GM18867 (cell line): ENCODE results near the gene UBE3C.

ENCODE experiments used
- ATAC-seq: cut with Tn5 transposase; IDR thresholded peaks from one replicate; pipeline ENCODE4 v1.9.1; 2021; ENCODE audit warnings: mild to moderate bottlenecking, moderate library complexity; ENCODE audit not compliant: unreplicated experiment

Gene UBE3C

DNA sequence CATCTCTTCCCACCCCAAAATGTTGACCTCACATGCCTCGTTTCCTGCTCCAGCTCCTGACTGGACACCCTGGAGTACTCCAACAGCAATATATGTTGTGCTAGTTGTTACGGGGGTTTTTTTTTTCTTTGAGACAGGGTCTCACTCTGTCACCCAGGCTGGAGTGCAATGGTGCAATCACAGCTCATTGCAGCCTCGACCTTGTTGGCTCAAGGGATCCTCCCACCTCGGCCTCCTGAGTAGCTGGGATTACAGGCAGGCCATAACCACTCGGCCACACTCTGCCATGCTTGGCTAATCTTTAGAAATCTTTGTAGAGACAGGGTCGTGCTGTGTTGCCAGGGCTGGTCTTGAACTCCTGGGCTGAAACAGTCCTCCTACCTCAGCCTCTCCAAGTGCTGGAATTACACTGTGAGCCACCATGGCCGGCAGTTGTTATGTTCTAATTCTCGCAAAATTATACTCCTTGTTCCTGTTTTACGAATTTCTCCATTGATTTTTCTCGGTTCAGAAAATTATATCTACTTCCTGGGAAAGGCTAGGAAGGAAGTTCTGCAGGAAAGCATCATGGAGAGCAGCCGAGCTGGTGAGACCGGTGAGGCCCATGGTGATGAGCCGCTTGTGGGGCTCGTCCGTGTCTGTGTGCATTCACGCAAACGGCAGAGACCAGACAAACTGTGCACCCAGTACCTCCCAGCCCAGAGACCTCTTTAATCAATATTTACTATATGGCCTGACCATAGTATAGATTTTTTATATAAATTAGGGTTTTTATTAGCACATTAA is 145.7 kb downstream of the UBE3C start:
- no peak for ATAC-seq

DNA sequence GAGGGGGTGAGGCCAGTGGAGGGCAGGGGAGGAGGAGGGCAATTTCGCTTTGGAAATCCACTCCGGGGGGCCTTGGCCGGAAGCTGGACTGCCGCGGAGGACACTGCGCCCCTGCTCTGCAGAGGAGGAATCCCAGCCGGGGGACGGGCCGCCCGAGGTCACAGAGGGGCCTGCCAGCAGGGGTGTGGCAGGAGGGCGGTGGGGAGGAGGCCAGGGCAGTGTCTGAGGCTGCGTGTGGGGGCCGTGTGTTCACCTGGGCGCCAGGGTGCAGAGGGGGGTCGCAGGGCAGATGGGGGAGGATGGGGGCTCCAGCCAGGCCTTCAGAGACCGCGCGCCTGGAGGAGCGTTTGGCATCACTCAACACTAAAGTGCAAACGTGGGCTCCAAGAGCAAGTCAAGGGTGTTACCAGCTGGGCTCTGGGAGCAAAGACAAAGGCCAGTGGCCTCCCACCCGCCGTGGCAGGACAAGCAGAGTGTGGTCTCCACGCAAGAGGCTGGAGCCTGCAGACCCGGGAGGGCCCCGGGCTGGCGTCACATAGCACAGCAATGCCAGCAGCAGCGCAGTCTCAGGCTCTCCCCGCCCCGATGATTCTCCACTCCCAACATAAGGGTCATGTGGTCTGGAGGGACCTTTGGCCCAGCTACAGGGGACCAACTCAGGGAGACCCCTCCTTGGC is 152.8 kb downstream of the UBE3C start:
- no peak for ATAC-seq

DNA sequence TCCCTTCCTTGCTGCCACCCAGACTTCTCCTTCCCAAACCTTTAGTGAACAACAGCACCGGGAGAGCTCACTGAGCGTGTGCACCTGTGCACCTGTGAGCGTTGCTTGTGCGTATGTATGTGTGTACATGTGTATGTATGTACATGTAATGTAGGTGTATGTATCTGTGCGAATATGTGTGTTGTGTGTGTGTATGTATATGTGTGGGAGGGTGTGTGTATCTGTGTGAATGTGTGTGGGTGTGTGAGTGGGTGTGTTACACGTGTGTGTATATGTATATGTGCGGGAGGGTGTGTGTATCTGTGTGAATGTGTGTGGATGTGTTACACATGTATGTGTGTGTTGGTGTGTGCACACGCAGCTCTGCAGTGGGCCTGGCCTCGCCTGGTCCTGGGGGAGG is 153.5 kb downstream of the UBE3C start:
- ATAC-seq = no peak

DNA sequence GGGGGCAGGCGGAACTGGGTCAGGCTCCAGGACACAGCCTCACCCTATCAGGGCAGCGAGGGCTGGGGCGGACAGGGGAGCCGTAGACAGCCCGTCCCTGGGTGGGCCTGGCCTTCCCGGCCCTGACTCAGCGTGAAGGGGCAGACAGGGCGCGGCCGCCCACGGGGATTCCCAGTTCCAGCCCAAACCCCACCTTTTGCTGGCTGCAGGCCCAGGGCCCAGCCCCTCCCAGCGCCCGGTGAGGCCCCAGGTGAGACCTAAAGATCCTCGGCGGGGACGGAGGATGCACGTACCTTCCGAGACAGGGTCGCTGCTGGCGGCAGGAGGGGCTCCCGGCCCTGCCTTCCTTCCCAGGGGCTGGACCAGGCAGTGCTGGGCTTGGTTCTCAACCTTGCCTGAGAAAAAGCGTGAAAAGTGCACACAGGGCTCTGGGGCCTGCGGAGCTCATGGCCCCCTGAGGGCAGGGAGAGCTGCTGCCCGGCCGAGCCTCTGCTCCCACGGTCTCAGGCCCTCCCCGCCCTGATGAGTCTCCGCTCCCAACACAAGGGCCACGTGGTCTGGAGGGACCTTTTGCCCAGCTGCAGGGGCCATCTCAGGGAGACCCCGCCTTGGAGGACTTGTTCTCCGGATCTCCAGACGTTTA is 154.2 kb downstream of the UBE3C start:
- ATAC-seq = no peak

DNA sequence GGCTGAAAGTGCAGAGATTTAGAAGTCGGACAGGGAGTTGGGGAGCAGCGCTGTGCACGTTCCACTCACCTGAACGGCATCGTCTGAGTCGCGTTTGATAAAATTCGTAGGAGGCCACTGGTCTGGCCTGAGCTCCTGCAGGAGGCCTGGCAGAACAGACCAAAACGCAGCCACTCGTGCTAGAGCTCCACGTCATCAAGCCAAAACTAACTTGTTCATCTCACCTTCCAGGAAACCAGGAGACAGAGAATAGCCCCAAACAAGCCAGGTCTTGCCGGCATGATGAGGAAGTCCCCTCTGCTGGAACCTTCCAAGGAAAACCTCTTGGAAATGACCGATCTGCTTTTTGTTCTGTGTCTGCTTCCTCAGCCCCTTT is 154.7 kb downstream of the UBE3C start:
- ATAC-seq = no peak

DNA sequence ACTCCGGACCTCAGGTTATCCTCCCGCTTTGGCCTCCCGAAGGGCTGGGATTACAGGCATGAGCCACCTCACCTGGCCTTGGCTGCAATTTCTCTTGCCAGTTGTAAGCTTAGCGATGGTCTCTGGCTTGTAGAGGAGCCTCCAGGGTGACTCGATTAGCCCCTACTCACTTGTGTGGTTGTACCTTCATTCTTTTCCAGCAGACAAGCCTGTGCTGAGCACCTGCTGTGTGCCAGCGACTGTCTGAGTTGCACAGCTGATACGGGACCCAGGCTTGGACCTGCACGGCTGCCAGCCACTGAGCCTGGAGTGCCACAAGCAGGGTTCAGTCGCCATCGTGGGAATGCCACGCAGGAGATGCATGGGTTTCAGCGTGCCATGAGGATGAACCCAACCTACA is 156.0 kb downstream of the UBE3C start:
- no peak for ATAC-seq

DNA sequence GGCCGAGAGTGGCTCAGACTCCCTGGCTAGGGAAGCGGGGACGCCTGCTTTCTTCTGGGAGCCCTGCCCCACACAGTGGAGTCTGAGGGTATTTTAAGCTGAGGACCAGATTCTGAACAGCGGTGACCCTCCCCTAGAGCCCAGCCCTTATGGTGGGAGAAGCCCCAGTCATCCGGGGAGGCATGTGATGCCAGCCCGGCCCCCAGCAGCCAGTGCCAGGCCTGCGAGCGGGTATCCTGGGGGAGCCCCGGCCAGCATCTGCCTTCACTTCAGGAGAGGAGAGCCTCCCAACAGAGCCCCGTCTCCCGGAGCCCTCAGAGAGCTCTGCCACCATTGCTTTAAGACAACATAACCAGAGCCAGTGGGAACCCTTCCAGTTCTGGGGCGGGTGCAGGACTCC is 156.6 kb downstream of the UBE3C start:
- ATAC-seq = no peak

DNA sequence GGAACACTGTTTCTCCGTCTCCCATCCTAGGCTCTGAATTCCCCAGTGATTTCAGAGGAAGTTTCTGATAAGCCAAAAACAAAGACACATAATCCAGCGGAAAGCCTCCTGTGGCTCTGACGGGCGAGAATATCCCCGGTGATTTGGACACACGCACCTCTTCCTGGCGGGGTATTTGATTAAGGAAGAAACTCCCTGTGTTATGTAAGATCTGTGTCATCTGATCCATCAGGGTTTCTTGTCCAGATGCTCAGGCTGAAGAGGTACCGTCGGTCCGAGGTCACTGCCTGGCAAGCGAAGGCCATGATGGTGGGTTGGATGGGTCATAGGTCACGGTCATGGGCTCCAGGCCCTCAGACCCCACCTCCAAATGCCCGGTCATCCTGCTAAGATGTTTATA is 158.5 kb downstream of the UBE3C start:
- ATAC-seq = no peak

DNA sequence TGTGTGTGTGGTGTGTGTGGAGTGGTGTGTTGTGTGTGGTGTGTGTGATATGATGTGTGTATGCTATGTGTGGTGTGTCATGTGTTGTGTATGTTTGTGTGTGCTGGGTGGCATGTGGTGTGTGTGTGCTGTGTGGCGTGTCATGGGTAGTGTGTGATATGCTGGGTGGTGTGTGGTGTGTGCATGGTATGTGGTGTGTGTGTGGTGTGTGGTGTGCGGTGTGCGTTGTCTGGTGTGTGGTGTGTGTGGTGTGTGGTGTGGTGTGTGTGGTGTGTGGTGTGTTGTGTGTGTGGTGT is 160.5 kb downstream of the UBE3C start:
- no peak for ATAC-seq

DNA sequence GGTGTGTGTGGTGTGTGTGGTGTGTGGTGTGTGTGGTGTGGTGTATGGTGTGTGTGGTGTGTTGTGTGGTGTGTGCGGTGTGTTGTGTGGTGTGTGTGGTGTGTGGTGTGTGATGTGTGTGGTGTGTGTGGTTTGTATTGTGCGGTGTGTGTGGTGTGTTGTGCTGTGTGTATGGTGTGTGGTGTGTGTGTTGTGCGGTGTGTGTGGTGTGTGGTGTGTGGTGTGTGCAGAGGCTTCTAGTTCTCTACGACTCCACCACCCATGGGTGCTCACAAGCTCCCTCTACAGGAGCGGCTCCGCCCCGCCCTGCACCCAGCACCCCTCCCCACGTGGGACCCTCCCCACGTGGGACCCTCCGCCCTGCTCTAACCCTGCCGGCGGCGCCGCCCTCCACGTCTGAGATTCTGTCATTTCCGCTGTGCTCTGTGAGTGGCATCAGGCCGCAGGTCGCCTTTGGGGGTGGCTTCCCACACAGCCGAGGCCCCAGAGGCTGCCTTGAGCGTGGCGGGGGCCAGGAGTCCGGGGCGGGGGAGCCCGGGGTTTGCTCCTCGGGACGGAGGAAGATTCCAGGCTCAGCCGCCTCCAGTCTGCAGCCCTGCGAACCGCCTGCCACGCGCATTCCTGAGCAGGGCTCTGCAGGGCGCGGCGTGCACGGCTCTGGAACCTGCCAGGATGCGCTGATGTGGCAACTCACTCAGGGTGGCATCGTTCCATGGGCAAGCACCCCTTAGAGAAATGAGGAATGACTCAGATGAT is 161.1 kb downstream of the UBE3C start:
- no peak for ATAC-seq

DNA sequence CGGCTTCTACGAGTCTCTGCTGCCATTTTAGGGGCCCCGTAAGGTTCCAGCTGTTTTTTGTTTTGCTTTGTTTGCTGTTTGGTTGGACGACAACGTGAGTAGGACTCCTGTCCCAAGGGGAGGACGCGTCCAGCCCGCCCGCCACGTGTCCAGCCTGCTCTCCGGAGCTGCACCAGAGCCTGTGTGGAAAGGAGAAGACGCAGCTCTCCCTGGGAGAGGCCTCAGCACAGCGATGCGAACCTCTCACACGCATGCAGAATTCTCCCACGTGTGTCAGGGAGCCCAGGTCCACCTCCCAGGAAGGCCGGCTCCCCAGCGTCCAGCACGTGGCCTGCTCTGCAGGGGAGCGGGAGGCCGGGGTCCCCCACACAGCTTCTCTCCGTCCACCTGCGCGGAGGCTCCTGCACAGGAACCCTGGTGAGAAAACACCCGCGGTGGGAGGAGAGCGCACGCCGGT is 161.7 kb downstream of the UBE3C start:
- ATAC-seq = no peak

DNA sequence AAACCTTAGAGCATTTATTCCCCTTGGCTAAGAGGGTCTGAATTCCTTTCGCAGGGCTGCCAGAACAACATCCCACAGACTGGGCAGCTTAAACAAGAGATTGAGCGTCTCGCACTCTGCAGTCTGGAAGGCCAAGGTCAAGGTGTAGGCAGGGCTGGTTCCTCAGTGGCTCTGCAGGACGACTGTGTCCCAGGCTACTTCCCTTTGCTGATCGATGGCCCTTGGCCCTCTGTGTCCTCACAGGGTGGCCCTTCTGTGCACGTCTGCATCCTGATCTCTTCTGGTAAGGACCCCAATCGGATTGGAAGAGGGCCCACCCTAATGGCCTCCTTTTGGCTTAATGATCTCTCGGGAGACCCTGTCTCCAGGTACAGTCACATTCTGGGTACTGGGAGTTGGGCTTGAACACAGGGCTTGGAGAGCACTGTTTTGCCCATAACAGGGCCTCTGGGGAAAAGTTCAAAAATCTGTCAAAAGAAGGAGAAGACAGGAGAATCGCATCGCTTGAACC is 162.9 kb downstream of the UBE3C start:
- no peak for ATAC-seq

DNA sequence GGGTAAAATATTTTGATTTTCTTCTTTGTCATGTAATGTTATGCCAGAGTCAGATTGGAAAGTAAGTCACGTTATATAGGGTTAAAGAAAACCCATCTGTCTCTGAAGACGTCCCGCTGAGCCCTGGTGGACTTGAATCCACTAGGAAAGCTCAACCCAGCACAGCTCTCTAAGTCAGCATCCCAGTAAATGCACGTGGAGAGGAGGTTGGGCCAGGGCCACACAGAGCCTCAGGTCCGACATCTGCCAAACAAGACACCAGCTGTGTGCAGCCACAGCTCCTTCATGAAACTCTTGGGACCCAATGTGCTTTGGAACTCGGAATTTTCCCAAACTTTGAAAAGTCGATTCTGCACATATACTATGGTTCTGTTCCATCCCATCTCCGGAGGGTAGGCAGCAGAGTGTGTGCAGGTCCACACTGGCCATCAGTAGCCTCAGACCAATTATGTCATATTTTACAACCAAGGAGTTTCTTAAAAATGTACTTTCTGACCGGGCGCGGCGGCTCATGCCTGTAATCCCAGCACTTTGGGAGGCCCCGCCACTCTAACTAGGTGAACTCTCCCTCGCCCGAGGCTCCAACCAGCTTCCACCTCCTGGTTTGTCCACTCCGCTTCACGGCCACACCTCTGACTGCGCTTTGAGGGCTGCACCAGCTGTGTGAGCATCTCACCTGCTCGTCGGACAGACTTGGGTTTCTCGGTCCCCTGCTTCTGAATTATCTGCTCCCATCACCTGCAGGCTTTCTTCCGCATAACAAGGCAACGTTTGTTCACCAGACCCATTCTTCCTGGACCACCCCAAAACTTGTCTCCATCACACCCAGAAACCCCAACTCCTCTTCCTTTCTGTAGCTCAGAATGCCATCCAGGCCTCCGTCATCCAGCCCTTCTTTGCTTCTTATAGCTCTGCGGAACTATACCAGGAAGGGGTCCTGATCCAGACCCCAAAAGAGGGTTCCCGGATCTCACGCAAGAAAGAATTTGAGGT is 168.4 kb downstream of the UBE3C start:
- no peak for ATAC-seq

DNA sequence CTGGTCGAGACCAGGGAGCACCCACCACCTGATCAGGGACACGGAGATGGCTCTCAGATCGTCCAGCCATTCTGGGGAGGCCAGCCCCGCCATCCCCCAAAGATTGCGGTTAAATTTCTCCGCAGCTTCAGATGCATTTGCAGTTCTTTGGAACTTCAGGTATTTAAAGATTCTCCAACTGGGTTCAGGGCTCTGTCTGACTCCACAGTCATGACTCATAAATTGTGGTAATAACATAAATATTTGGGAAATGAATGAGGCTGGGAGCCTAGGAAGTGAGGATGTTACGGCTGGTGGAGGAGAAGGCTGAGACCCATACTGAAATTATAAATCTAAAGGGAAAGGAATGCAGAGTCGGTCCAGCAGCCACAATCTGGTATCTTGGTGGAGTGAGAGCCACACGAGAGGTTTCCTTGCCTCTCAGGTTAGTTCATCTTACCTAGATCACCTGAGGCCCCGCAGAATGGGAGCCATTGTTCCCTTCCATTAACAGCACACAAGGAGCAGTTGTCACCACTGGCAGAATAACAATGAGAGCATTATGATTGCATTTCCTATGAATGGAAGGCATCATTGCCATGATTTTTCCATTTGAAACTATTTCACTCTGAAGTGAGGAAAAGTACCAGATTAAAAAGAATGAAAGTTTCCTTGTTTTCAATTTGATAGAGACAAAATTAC is 171.4 kb downstream of the UBE3C start:
- ATAC-seq = no peak

DNA sequence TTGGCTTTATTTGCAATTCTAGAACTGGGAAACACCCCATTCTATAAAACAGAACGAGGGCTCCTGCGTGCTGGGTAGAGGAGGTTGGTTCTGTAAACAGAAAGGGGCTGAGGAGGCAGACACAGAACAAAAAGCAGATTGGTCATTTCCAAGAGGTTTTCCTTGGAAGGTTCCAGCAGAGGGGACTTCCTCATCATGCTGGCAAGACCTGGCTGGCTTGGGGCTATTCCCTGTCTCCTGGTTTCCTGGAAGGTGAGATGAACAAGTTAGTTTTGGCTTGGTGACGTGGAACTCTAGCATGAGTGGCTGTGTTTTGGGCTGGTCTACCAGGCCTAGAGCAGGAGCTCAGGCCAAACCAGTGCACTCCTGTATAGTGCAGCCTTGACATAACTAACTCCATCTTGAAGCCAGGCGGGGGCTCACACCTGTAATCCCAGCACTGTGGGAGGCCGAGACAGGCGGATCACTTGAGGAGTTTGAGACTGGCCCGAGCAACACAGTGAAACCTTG is 172.0 kb downstream of the UBE3C start:
- no peak for ATAC-seq

DNA sequence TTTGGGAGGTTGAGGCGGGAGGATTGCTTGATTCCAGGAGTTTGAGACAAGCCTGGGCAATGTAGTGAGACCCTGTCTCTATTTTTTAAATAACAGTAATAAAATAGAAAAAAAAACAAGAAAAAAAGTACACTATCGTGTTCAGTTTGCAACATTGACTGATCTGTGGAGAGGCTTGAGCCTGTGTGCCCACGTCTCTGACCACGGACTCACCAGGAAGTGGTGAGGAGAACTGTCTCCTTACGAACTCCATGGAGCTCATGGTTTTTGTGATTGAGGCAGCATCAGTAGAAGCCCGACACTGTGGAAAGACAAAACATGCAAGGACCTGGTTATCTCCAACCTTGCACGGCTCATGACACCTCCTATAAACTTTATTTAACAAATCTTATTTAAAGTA is 174.2 kb downstream of the UBE3C start:
- ATAC-seq = no peak

DNA sequence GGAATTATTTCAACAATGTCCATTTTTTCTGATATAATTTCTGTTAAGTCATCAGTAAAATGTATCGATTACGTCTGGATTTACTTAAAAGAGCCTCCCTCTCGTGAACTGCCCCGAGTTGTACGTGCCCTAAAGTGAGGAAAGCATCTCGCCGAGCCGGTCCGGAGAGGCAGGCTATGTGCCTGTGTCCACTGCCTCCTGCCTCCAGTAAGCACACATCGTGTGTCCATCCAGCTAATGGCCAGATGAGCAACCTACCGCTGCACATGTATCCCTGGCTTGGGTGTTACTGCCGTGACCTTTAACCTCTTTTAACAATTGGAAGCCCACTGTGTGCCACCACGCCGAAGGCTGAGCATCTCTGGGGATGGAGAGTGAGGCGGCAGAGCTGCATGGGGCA is 174.9 kb downstream of the UBE3C start:
- no peak for ATAC-seq

DNA sequence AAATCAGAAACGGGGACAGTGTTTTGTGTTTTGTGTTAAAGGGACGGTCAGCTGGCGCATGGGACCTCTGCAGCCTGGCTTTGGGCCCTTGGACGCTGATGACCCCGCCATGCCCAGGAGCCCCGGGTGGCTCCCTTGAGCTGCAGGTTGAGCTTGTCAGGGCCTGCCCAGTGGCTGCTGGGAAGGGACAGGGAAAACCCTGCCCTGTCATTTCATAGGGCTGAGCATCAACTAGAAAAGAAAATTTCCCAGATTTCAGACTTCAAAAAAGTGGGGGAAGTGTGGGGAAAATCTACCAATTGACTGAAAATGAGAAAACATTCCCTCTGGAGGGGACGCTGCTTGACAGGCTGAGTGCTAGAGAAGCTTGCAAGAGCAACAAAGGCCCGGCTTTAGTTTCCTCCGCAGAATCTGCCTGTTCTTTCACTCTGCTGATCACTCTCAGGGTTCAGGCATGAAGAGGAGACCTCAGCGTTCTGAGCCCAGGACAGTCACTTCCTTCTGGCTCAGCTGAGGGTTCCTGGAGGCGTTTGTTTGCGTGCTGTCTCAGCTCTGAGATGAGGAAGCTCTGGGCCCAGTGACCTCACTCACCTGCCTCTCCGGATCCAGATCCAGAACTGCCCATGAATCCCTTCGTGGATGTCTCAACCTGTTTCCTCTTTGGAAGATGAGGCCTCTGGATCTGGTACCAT is 179.4 kb downstream of the UBE3C start:
- peak; percentile 84 for ATAC-seq
